HG03439 (cell line): ENCODE results near the gene CSF3.

ENCODE experiments used
- ATAC-seq: cut with Tn5 transposase; IDR thresholded peaks from one replicate; pipeline ENCODE4 v1.9.1; 2021; ENCODE audit warnings: mild to moderate bottlenecking, moderate library complexity; ENCODE audit not compliant: unreplicated experiment

The CSF3 gene

DNA sequence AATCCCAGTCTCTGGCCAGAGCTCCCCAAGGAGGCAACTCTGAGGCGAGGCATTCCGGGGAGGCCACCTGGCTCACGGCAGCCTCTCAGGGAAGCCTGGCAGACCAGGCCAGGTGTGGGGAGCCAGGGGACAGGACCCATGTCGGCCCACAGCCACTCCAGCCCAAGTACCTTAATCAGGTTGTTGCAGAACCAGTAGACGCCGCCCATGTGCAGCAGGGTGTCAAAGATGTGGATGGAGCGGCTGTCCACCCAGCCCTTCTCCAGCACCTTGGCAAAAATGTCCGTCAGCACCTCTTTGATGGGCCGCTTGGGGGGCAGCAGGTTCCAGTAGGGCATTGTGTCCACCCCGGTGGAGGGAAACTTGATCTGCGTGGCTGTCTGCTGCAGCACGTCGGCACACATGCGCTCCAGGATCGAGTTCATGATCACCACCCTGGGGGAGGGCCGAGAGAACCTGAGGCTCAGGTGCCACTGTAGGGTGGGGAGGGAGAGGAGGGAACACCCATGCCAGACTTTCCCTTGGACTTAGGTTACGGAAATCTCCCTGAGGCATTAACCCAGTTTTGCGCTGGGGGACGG is 7.8 kb downstream of the CSF3 start:
- no peak for ATAC-seq

DNA sequence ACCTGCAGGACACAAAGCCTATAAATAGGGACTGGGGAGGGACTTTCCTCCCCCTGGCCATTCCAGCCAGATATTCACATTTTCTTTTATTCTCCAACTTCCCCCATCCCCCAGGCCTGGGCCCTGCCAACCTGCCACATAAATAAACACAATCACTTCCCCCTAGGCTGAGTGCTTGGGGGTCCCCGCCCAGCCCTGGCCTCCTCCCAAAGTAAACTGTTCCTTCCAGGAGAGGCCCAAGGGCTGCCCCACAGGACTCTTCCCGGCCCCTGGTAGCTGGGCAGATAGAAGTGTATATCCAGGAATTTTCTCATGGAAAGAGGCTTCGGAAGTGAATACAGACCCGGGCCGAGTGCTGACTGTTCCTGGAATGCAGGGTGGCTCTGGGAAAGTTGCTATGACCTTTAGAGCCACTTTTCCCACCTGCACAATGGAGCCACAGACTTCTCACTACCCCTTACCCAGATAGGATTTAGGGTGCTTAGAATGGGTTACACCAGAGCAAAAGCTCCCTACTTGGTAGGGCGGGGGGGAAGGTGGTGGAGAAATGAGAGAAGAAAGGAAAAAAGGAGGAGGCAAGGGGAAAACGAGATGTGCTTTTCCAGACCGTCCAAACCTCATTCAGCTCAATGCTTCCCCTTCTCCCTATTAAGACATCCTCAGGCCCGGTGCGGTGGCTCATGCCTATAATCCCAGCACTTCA is 8.5 kb downstream of the CSF3 start:
- ATAC-seq, result no peak

DNA sequence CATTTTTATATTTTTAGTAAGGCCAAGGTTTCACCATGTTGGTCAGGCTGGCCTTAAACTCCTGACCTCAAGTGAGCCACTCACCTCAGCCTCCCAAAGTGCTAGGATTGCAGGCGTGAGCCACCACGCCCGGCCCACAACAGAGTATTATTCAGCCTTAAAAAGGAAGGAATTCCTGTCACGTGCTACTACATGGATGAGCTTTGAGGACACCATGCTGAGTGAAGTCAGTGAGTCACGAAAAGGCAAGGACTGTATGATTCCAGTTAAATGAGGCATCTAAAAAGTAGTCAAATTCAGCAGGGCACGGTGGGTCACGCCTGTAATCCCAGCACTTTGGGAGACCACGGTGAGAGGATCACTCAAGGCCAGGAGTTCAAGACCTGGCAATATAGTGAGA is 9.7 kb downstream of the CSF3 start:
- no peak for ATAC-seq

DNA sequence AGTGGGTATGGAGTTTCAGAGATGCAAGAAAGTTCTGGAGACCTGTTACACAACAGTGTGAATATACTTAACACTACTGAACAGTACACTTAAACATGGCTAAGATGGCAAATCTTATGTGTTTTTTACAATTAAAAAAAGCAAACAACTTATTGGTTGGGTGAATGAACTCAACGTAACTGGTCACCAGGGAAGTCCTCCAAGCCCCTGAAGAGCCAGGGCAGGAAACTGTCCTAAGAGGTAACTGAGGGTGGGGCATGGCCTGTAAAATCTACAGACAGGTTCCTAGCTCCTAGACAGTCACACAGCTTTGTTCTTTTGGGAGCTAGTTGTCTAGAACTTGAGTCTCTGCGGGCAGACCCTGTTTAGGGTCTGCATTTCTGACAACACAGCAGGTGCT is 10.3 kb downstream of the CSF3 start:
- ATAC-seq, result no peak

DNA sequence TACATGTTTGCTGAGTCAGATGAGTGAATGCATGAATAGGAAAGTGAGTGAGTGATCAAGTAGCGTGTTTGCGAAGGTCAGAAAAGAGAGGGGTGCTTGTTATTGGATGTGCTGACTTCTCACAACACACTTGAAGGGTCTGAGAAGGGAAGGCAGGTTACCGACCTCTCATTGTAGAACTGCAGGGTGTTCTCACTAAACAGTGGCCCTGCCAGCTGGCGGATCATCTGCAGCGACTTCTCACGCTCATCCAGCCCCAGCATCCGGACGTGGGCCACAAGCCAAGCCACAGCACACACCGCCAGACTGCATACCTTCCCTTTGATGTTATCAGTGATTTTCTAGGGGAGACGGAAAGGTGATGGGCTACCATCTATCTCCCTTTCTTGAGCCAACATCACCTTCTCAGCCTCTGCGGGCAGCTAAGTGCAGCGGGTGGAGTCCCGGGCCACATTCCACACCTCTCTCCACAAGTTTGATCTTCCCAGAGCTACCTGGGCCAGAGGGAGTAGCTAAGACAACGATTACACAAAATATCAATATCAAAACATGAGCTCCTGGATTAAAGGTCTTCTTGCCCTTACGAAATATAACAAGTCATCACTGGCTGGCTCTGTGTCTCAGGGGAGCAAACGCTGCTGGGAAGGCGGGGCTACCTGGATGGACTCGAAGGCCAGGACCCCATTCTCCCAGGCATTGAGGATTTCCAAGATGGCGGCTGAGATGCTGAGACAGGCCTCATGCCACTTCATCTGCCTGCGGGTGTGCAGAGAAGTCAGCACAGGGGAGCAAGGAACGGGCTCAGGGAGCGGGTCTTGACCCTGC is 11.0 kb downstream of the CSF3 start:
- ATAC-seq, result no peak

DNA sequence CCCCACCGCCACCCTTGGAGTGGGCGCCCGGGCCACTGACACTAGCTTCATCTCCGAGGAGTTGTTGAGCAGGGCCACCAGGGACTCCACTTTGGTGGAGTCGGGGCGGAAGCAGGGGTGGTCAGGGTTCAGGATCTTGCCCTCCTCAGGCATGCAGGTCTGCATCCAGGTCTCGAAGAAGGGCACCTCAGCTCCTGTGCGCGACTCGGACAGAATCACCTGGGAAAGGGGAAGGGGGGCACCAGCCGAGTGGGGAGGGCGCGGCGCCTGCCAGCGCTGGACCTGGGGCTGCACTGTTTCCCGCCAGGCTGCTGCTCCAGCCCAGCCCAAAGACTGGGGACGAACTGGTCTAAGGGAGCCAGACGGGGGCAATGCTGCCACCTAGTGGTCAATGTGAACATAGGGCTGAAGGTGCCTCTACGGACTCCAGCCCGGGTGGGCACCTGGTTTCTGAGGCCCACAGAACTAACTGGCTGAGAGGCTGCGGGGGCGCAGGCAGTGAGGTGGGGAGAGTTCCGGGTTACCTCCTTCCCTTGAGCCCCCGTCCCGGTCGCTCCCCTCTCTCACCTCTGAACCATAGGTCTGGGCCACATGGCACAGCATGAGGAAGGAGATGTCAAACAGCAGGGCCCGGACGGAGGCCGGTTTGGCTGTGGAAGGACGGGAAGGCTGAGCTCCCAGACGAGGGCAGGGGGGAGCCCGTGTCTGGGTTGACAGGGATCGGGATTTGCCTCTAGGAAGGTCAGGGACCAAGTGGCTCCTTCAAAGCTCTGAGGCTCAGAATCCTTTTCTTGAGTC is 11.8 kb downstream of the CSF3 start:
- no peak for ATAC-seq

DNA sequence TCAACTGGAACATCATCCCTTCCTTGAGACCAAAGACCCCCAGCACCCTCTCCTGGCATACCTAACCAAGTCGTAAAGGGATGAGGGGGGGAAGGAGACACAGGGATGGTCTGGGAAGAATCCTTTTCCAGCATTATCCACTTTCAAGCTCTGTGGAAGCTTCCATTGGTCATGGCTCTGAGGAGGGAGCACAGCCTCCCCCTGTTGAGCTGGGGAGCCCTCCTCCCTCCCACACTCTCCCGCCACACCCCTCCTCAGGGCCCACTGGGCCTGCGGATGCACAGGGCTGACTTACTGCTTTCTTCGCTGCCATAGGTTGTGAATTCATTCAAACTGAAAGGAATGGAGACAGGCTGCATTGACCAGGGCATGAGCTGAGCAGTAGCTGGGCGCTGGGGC is 12.4 kb downstream of the CSF3 start:
- no peak for ATAC-seq

DNA sequence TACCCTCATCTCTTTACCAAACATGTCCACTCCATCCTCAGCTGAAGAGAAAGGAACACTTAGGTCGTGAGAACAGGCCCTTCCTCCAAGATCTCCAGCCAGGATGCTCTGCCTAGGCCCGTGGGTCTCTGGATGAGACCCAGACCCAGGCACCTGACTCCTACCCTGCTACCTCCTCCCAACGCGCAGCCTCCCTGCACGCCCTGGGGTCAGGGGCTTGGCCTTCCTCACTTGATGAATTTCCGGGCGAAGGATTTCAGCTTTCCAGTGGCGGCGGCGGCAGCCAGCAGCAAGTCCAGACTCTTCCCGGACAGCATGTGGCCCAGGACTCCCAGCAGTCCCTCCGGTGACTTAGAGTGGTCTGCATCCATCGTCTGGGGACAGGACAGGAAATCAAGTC is 13.4 kb downstream of the CSF3 start:
- ATAC-seq, result no peak

DNA sequence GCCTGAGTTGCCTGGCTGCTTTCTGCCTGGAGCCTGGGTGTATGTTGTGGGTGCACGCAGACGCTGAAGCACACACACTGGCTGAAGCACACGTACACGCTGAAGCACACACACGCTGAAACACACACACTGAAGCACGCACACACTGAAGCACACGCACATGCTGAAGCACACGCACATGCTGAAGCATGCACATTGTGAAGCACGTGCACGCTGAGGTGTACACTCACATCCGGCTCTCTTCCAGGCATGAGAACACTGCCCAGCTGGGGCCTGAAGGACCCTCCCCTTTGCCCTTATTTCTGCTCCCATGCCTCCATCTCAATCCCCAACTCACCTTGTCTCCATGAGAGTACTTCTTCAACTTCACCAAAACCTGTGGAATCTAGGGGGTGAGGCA is 16.5 kb downstream of the CSF3 start:
- ATAC-seq, result no peak

DNA sequence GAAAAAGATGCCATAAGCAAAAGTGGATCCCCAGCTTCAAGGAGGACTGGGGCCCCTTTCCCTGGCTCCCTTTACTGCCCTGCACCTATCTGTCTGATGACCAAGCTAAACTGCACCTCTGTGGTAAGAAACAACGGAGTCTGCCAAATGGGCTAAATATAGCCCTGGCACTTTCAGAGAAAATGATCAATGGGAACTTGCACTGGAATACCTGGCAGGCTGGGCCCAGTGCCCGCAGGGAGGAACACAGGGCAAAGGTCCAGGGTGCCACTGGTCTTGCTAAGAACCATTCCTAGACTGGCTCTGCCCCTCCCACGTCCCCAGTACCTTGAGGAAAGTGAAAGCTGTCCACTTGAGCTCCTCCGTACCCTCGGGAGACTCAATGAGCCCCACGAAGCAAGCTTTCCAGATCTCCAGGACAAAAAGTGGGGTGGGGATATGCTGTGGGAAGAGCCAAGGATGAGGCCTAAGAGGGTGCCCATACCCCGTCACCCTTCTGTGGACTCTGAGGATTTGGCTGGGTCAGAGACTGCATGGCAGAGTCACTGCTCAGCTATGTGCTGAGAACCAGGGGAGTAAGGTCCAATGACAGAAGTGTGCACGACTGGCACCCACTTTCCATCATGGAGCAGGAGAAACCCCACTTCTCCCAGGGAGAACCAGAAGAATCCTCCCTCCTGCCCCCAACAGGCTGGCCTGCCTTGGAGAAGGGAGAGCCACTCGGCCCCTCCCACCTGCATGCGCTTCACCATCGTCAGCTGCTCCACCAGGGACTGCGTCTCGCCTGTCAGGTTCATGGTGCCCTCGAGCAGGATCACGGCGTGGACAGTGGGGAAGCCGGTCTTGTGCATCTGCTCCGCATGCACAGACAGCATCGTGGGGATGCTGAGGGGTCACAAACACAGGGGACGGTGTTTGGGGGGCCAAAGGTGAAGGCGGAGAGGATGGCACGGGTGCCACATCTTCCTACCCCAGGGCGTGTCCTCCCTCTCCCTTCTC is 17.4 kb downstream of the CSF3 start:
- ATAC-seq, result no peak

DNA sequence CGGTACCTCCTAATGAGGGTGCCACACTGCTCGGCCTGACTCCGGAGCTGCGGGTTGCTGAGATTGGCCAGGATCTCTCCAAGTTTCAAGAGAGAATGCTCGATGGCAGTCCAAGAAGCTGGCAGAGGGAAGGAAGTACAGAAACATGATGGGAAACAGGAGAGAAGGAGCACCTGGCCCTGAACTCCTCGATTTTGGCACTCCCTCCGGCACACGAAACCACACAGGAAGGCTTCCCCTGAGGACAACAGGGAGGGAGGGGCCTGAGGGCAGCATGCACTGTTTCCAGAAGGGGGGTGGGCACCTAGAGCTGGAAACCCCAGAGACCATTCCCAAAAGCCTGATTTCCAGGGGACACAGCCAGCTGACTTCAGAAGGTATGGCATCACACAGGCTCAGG is 18.1 kb downstream of the CSF3 start:
- ATAC-seq, result no peak

DNA sequence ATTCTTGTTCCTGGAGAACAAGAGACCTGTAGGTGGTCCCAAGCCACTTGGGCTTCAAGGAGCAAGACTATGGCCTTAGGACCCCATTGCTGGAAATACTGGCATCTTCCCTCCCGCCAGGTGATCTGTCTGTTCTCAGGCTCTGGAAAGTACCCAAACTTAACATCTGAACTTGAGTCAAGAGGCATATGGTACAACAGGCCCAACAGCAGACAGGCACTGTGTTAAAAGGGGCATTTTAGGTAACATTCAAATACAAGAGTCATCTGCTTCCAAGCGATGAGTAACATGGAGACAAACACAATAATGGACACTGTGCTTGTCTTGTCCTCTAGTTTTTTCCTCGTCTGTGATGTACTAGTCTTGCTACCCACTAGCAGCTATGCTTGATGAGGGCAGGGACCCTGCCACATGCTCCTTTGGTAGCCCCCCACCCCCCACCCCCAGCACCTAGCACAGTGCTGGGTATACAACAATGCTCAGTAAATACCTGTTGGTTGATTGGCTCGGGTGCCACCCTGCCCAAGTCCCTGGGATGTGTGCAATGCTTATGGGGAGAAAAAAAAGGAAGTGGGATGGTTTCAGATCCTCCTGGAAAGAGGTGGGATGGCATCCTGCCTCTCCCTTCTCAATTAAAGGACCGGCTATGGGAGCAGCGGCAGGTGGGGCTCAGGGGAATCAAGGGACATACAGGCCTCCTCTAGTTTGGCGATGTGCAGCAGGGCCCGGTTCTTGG is 19.4 kb downstream of the CSF3 start:
- ATAC-seq, result no peak

DNA sequence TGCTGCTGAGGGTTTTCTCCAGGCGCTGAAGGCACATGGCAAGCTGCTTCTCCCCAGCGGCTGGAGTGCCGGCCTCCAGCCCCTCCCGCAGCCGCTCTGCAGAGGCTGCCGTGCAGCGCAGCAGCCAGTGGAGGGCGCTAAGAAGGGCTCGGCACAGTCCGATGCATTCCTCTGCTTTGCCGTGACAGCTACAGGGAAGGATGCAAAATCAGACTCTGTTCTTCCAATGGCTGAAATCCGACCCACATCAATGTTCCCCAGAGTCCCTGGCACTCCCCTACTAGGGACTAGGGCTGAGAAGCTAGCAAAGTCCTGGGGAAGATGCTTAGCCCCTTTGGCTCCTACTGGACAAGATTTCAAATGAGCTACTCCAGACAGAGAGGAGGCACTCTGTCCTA is 19.9 kb downstream of the CSF3 start:
- no peak for ATAC-seq

DNA sequence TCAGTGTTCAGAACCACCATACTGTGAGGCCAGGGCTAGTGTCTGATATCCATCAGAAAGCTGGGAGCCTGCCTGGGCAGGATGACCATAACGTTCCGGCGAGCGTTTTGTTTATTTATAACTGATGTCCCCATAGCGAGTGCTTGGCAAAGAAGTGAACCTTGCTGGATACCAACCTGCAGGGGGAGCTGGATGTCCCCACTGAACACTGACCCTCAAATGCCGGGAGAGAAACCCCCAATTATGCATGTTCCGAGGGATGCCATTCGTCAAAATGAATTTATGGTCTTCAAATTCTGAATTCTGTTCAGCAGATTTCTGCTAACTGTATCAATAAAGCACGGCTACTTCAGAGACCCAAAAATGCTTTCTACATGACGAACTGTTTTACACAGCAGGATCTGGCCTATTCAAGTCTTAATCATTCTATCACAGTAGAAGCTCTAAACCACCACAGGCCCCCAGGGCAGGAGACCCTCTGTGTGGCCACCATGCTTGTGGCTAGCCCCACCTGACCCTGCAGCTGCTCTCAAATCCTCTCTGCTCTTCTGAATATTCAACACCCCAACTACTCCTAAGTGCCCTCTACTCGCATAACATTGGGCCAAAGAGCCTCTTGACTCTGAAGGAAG is 23.8 kb downstream of the CSF3 start:
- no peak for ATAC-seq

DNA sequence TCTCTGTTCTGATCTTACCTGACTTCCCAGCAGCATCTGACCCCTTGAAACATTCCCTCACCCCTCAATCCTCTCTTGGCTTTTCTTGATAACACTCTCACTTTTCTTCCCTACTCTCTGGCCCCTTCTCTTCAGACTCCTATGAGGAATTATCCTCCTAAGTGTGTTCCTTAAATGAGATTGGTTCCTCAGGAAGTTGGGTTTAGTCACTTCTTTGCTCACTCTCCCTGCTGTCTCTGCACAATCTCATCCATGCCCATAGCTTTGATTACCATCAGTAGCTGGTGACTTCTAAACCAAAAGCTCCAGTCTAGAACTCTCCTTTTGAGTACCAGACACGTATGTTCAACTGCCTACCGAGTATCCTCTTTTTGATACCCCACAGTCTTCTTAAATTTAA is 26.0 kb downstream of the CSF3 start:
- no peak for ATAC-seq

DNA sequence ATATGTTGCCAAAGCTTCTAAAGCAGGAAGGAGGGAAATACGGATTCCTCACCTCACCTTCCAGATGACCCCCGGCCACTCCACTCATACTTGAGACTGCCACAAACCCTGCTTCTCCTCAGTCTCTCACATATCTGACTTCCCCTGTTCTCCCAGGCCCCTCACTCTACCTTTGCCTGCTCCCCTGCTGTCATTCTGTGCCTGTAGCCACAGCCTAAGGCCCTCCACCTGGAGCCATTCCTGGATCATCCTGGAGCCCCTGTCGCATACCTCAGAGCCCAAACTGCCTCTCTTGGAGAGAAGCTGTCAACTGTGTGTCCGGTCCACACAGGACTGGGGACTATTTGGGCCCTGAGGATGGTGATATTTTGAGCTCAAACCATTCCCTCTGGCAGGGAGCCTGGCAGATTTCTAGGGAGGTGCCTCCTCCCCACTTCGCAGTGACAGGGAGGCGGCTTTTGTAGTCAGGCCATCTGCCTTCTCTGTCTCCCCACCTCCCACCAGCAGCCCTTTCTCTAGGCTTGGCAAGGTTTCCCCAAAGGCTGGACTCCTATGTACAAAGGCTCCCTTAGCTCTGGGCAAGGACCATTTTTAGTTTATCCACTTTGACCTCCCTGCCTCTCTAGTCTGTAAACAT is 41.3 kb downstream of the CSF3 start:
- no peak for ATAC-seq

DNA sequence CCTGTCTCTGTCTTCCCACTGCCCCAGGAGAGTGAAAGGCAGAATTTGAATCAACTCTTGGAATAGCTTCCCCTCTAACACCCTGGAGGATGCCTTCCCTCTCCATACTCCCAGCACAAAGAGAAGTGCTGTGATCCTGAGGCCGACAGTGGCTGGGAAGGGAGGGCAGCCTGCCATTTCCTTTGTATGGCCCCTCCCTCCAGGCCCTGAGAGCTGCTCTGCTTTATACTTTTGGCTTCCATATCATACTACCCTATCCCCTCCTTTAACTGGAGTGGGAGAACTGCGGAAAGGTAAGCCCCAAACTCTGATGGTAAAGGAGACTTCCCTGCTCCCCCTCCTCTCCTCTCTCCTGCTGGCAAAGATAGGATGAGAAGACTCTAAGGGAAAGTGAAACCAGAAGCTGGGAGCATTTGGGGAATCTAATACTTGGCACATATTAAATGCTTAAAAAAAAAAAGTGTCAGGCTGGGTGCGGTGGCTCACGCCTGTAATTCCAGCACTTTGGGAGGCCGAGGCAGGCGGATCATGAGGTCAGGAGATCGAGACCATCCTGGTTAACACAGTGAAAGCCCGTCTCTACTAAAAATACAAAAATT is 43.0 kb downstream of the CSF3 start:
- no peak for ATAC-seq

DNA sequence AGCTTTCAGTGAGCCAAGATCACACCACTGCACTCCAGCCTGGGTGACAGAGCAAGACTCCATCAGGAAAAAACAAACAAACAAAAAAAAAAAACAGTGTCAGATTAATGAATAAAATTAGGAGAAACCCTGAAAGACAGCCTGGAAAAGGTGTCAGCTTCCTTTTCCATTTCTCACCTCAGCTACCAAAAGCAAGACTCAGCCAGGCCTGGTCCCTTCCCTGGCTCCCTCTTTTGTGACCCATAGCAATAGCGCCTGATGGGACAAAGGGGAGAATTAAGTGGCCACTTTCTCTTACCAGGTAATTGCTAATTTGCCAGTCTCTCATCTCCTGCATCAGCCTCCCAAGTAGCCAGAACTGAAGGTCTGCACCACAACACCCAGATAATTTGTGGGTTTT is 43.6 kb downstream of the CSF3 start:
- no peak for ATAC-seq
